ENCODE data around the gene BPIFB1. TPM values are rescaled to one million over a fixed set of nuclear protein-coding genes. Genes with fewer than 3 reads are reported as not detected.

Gene BPIFB1
- total and polyA plus RNA-seq, 9 donors, result 0.15 TPM; not detected in 8

DNA sequence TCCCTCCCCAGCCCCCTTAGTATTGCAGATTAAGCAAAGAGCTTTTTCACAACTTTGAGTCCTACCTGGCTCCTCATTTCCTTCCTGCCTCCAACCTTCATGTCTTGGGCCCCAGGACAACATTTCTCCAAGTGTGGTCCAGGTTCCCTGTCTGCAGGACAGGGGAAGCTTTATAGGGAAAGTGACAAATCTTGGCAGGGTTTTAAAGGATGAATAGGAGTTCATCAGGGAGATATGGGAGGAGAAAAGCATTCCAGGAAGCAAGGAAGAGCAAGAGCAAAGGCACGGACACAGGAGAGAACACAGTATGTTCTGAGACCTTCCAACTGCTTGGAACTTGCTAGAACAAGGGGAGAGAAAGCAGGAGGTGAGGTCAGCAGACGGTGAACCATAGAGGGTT lies 1.9 kb downstream of the BPIFB1 start:
- no peaks in the 10 kb centered on the region for H3K4me1 ChIP-seq (ENCODE audit: insufficient read depth)
- intact Hi-C loops (cut with DNase I), result no loop called here
- no peaks in the 10 kb centered on the region for H3K9me3 ChIP-seq
- no peak for DNase-seq
- H3K36me3 ChIP-seq, result no peaks in the 10 kb centered on the region
- H3K27ac ChIP-seq, result no peak overlapping the region
- WGBS, 3 donors, result 46 to 59% (median 56%) methylated on average over 2 of the region's 2 CpGs
- H3K27me3 ChIP-seq, result no peaks in the 10 kb centered on the region
- TF ChIP-seq, protein P1, sequence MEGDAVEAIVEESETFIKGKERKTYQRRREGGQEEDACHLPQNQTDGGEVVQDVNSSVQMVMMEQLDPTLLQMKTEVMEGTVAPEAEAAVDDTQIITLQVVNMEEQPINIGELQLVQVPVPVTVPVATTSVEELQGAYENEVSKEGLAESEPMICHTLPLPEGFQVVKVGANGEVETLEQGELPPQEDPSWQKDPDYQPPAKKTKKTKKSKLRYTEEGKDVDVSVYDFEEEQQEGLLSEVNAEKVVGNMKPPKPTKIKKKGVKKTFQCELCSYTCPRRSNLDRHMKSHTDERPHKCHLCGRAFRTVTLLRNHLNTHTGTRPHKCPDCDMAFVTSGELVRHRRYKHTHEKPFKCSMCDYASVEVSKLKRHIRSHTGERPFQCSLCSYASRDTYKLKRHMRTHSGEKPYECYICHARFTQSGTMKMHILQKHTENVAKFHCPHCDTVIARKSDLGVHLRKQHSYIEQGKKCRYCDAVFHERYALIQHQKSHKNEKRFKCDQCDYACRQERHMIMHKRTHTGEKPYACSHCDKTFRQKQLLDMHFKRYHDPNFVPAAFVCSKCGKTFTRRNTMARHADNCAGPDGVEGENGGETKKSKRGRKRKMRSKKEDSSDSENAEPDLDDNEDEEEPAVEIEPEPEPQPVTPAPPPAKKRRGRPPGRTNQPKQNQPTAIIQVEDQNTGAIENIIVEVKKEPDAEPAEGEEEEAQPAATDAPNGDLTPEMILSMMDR (IDR thresholded peaks at IDR 0.05), result no peak
- H3K4me3 ChIP-seq, result no peak overlapping the region

DNA sequence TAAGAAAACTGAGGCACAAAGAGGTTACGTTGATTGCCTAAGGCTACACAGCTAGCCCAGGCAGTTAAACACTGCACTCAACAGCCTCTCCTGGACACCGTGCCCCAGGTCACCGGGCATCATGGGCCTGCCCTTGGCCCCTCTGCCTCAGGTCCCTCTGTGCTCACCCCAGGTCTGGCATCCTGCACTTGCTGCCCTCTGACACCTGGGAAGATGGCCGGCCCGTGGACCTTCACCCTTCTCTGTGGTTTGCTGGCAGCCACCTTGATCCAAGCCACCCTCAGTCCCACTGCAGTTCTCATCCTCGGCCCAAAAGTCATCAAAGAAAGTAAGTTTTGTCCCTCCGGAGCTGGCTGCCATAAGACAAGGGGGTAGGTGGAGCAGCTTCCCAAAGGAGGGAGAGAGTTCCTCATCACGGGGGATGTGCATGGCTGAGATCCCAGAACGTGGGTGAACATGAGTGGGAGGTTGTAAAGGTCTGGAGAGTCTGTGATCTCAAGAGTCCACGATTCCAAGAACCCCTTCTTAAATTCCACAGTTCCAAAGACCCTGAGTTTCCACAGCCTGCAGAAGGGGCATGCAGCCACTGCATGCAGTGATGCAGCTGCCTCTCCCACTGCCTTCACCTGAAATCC lies 3.0 kb downstream of the BPIFB1 start:
- Histone ChIP-seq H3K27ac (no peak overlapping the region), H3K4me1 (ENCODE audit: insufficient read depth) (no peaks in the 10 kb centered on the region), H3K9me3 (no peaks in the 10 kb centered on the region), H3K4me3 (no peak overlapping the region), H3K27me3 (no peaks in the 10 kb centered on the region), H3K36me3 (no peaks in the 10 kb centered on the region)
- TF ChIP-seq POLR2A (IDR thresholded peaks at IDR 0.05) (no peak), EP300 (IDR thresholded peaks at IDR 0.05) (no peak)
- TF ChIP-seq, protein P1 (IDR thresholded peaks at IDR 0.05), result no peak
- intact Hi-C loops (cut with DNase I), result no loop called here
- 45 to 53% (median 50%) methylated on average over 10 of the region's 10 CpGs for WGBS, 3 donors
- no peak for DNase-seq

DNA sequence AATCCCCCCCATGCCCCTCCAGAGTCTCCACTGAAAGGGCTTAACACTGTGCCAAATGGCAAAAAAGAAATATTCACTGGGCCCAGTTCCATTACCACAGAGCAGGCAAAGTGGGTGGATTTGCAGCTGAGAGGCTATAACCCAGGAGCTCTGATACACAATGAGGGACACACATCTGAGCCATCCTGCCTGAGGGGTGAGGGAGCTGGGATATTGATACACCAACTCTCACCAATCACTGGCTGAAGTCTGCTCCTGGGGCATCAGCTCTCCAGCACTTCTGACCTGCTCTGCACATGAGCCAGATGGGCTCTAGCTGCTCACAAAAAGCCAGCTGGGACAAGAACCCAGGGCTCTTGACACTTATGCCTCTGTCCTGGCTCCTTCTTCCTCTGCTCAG lies 4.9 kb downstream of the BPIFB1 start:
- Histone ChIP-seq H3K27me3 (no peaks in the 10 kb centered on the region), H3K27ac (no peak overlapping the region), H3K36me3 (no peaks in the 10 kb centered on the region), H3K9me3 (no peaks in the 10 kb centered on the region), H3K4me1 (ENCODE audit: insufficient read depth) (no peaks in the 10 kb centered on the region), H3K4me3 (no peak overlapping the region)
- no peak for DNase-seq
- no peak for TF ChIP-seq POLR2A (IDR thresholded peaks at IDR 0.05)
- TF ChIP-seq, protein P1 (IDR thresholded peaks at IDR 0.05), result no peak
- no peak for TF ChIP-seq EP300 (IDR thresholded peaks at IDR 0.05)
- intact Hi-C loops (cut with DNase I), result no loop called here

DNA sequence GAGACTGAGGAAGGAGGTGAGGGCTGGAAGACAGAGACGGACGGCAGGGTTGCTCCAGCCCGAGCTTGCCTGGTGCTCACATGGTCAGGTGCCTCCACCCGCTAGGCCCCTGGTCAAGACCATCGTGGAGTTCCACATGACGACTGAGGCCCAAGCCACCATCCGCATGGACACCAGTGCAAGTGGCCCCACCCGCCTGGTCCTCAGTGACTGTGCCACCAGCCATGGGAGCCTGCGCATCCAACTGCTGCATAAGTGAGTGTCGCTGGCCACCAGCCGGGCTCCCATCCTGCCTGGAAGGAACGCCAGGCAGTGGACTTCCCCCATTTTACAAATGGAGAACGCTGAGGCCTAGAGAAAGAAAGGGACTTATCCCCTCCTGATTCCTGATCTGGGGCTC lies 7.8 kb downstream of the BPIFB1 start:
- no peaks in the 10 kb centered on the region for H3K36me3 ChIP-seq
- H3K4me3 ChIP-seq, result no peak overlapping the region
- H3K27me3 ChIP-seq, result no peaks in the 10 kb centered on the region
- 92 to 93% (median 92%) methylated on average over 13 of the region's 13 CpGs for WGBS, 3 donors
- H3K9me3 ChIP-seq, result no peaks in the 10 kb centered on the region
- H3K4me1 ChIP-seq (ENCODE audit: insufficient read depth), result no peaks in the 10 kb centered on the region
- TF ChIP-seq POLR2A (IDR thresholded peaks at IDR 0.05) (no peak), EP300 (IDR thresholded peaks at IDR 0.05) (no peak)
- TF ChIP-seq, protein P1 (IDR thresholded peaks at IDR 0.05), result no peak
- intact Hi-C loops (cut with DNase I), result loop anchor here in 1 of 4 donors (10.0 kb wide), 1 partner anchor 386 kb away; no protein-coding TSS in a partner anchor
- H3K27ac ChIP-seq, result no peak overlapping the region
- no peak for DNase-seq

All from ovary (tissue), 9 donors.